ENCODE measurements around the gene PI4KA.

The PI4KA gene

DNA sequence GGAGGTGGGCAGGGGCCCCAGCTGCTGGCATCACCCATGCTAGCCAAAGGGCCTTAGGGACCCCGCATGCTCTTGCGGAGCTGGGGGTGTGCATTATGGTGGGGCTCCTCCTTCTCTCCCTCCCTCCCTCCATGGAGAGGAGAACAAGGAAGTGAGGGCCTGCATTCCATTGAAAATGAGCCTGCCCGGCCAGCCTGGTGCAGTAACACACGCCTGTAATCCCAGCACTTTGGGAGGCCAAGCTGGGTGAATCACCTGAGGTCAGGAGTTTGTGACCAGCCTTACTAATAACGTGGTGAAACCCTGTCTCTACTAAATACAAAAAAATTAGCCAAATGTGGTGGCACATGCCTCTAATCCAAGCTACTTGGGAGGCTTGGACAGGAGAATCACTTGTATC is 22.6 kb upstream of the PI4KA start:
- no peak overlapping the region for H3K4me3 ChIP-seq (ENCODE audit: low read depth, low read length)
- no peak for DNase-seq (ENCODE audit: low read depth, low spot score)
- in situ Hi-C loops (cut with HindIII; ENCODE audit: low sequenced_read_pairs) = no loop called here
- TF ChIP-seq, protein P1, sequence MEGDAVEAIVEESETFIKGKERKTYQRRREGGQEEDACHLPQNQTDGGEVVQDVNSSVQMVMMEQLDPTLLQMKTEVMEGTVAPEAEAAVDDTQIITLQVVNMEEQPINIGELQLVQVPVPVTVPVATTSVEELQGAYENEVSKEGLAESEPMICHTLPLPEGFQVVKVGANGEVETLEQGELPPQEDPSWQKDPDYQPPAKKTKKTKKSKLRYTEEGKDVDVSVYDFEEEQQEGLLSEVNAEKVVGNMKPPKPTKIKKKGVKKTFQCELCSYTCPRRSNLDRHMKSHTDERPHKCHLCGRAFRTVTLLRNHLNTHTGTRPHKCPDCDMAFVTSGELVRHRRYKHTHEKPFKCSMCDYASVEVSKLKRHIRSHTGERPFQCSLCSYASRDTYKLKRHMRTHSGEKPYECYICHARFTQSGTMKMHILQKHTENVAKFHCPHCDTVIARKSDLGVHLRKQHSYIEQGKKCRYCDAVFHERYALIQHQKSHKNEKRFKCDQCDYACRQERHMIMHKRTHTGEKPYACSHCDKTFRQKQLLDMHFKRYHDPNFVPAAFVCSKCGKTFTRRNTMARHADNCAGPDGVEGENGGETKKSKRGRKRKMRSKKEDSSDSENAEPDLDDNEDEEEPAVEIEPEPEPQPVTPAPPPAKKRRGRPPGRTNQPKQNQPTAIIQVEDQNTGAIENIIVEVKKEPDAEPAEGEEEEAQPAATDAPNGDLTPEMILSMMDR (IDR thresholded peaks at IDR 0.05; ENCODE audit: low read depth, low read length) = no peak

DNA sequence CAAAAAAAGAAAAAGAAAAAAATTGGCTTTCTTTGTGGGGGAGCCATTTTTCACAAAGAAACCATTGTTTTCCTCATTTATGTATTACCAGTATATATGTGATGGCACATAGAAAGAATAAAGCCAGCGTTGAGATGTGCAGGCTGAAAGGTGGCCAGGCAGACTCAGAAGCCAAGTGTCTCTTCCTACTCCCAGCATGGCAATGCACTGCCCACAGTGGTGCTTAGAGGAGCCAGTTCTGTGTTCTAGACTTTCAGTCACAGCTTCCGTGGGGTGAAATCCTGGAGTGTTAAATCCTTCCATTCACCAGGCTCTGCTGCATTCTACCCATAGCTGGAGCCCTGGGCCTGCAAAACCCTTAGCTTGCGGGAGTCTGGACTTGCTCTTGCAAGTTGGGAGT is 19.1 kb upstream of the PI4KA start:
- in situ Hi-C loops (cut with HindIII; ENCODE audit: low sequenced_read_pairs) = no loop called here
- no peak overlapping the region for H3K4me3 ChIP-seq (ENCODE audit: low read depth, low read length)
- DNase-seq (ENCODE audit: low read depth, low spot score) = no peak
- TF ChIP-seq, protein P1 (IDR thresholded peaks at IDR 0.05; ENCODE audit: low read depth, low read length) = no peak

DNA sequence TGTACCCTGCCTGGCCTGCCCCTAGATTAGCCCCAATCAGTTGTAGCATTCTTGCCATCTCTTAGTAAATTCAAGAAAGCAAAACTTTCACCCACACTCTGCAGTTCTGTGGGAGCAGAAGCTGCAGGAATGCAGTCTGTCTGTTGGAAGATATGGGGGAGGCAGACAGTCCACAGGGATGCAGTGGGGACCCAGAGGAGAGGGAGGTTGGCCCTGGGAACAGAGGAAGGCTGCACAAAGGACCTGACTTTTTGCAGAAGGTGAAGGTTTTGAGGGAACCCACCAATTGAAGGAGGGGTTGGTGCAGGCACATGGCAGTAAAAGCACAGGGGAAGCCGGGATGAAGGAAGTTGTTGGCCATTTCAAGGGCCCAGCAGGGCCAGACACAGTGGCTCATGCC is 16.7 kb upstream of the PI4KA start:
- in situ Hi-C loops (cut with HindIII; ENCODE audit: low sequenced_read_pairs) = no loop called here
- TF ChIP-seq, protein P1 (IDR thresholded peaks at IDR 0.05; ENCODE audit: low read depth, low read length) = no peak
- H3K4me3 ChIP-seq (ENCODE audit: low read depth, low read length) = no peak overlapping the region
- no peak for DNase-seq (ENCODE audit: low read depth, low spot score)

DNA sequence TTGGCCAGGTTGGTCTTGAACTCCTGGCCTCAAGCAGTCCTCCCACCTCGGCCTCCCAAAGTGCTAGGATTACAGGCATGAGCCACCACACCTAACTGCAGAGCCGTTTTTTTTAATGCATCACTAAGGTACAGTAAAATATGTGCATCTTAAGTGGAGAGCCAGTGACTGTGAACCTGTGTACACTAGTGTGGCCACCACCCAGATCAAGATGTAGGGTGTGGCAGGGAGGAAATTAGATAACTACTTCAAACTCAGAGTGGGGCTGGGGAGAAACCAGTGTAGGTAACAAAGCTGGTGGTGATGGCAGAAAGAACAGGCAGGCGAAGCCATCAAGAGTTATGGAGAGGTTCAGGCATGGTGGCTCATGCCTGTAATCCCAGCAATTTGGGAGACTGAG is 14.6 kb upstream of the PI4KA start:
- in situ Hi-C loops (cut with HindIII; ENCODE audit: low sequenced_read_pairs) = no loop called here
- H3K4me3 ChIP-seq (ENCODE audit: low read depth, low read length) = no peak overlapping the region
- no peak for DNase-seq (ENCODE audit: low read depth, low spot score)
- TF ChIP-seq, protein P1 (IDR thresholded peaks at IDR 0.05; ENCODE audit: low read depth, low read length) = no peak

DNA sequence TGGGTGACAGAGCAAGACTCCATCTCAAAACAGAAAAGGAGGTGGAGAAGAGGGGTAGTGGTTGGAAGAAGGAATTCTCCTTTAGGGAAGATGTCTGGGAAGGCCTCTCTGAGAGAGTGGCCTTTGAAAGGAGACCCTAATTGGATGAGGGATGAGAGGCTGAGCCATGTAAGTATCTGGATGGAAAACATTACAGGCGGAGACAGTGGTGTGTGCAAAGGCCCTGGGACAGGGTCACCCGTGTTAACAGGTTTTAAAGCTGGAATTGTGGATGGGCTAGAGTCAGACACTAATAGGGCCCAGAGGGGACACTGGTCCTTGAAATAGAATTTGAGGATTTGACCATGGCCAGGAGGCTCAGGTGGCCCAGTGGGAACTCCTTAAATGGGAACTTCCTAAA is 10.6 kb upstream of the PI4KA start:
- in situ Hi-C loops (cut with HindIII; ENCODE audit: low sequenced_read_pairs) = no loop called here
- no peak overlapping the region for H3K4me3 ChIP-seq (ENCODE audit: low read depth, low read length)
- TF ChIP-seq, protein P1 (IDR thresholded peaks at IDR 0.05; ENCODE audit: low read depth, low read length) = no peak
- no peak for DNase-seq (ENCODE audit: low read depth, low spot score)

DNA sequence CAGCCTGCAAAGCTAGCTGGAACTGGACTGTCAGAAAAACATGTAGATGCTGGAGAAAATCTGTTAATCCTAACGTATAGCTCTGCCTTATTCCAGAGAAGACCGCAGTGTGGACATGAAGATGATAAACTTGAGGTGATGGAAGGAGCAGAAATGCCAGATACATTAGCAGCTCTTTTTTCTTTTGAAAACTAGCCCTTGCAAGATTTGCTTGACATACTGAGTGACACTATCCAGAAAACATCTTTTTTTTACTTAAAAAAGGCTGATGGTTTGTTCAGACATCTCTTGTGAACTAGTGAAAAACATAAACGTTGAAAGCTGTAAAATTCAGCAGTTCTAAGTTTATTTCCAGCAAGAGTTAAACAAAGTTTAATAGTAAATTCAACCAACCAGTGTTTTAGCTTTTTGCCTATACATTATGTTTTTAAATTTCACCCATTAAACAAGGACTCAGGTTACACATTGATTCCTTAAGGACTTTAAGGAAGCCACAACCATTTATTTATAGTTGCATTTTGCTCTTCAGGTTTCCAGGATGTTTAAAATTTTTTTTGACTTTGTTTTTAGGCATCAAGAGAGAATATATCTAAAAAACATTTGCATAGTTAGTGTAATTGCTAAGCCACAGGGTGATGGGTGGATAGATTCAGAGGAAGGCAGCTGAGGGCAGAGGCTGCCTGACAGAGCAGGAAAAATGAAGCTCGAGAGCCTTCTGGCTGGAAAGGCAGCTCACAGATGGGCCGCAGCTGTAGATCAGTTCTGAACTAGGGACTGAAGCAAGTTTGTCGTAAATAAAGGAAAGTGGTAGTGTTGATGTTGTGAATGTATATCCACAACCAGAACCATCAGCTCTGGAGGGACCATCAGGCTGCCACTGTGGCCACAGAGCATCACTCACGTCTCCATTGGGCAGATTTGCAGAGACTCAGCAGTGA is 9.7 kb upstream of the PI4KA start:
- H3K4me3 ChIP-seq (ENCODE audit: low read depth, low read length) = no peak overlapping the region
- no peak for DNase-seq (ENCODE audit: low read depth, low spot score)
- in situ Hi-C loops (cut with HindIII; ENCODE audit: low sequenced_read_pairs) = no loop called here
- TF ChIP-seq, protein P1 (IDR thresholded peaks at IDR 0.05; ENCODE audit: low read depth, low read length) = no peak
